ENCODE data around the gene C1QTNF1. TPM values are rescaled to one million over a fixed set of nuclear protein-coding genes. Genes with fewer than 3 reads are reported as not detected.

The C1QTNF1 gene
- total RNA-seq, 1 experiment from 2014 or later: 5.1 TPM

DNA sequence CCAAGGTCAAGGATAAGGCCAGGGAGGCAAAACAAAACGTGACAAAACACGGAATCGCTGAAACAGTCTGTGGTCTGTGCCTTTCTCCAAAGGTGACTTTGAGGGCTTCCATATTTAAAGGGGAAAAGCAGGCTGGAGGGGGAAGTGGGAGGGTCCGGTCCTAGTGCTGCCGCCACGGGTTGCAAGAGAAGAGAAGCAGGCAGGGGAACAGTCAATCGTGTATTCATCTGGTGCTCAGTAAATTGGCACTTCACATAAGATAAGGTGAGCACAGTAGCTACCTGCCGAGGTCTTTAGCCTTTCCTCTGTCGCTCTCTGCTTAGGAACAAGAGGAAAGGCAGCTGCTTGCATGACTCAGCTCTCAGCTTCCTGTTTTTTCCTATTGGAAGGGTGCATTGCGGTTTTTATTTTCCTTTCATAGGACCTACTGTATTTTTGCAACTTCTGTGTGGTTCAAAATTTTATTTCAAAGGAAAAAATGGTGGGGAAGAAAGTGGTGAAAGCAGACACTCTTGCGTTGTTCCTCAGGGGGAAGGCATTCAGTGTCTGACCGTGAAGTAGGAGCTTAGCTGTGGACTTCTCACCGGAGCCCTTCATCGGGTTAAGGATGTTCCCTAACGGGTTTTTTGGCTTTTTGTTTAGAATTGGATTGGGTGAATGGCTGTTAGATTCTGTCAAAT, 37.2 kb upstream of the C1QTNF1 start:
- Histone ChIP-seq H3K4me1 (replicated peaks) (peaks cover 20% of the 10 kb centered on the region), H3K4me3 (peak overlapping the region; percentile 17)
- peak in 1 of 2 experiments; percentile 83 for DNase-seq (ENCODE audit: low read depth in 1 of 2, low spot score in 2 of 2)

DNA sequence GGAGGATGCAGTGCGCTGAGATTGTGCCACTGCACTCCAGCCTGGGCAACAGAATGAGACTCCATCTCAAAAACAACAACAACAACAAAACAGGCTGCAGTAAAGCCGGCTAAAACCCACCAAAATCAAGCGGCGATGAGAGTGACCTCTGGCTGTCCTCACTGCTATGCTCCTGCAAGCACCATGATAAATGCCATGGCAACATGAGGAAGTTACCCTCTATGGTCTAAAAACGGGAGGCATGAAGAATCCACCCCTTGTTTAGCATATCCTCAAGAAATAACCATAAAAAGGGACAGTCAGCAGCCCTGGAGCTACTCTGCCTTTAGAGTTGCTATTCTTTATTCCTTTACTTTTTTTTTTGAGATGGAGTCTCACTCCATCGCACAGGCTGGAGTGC, 35.8 kb upstream of the C1QTNF1 start:
- Histone ChIP-seq H3K27ac (no peak overlapping the region), H3K36me3 (peaks cover 33% of the 10 kb centered on the region), H3K4me3 (no peak overlapping the region), H3K4me1 (replicated peaks) (peaks cover 20% of the 10 kb centered on the region), H3K9me3 (replicated peaks) (no peaks in the 10 kb centered on the region), H3K27me3 (replicated peaks) (no peaks in the 10 kb centered on the region)
- no peak for DNase-seq (ENCODE audit: low read depth in 1 of 2, low spot score in 2 of 2)

More for the DNA sequence above, 37.2 kb upstream of the C1QTNF1 start:
- Histone ChIP-seq H3K36me3 (peaks cover 19% of the 10 kb centered on the region), H3K27me3 (replicated peaks) (no peaks in the 10 kb centered on the region), H3K27ac (peak overlapping the region; percentile 30), H3K9me3 (replicated peaks) (no peaks in the 10 kb centered on the region)

DNA sequence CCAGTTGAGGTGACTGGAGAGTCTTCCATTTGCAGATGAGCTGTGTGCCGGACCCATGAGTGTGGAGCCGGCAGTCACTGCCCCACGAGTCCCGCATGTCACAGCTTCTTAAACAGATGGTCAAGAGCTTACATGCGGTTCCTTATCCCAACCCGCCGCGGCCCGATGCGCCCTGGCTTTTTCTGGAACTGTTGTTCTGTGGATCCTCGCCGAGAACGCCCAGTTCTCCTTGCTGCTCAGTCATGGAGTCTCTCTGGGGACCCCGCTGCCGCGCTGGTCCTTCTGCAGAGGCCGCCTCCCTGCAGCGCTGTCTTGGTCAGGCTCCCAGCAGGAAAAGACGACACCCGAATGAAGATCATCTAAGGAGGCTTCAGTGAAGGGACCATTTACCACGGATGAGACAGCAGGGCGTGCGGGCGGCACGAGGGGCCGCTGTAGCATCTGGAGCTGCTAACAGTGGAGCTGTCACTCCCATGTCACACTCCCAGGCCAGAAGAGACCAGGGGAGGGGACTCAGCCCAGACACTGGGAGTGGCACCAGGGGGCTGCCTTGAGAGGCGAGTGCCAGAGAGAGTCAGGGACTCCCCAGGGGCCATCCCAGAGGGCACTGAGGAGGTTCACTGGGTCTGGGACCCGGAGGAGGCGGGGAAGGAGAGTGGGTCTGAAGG, 33.5 kb upstream of the C1QTNF1 start:
- no peaks in the 10 kb centered on the region for H3K9me3 ChIP-seq (replicated peaks)
- DNase-seq (ENCODE audit: low read depth in 1 of 2, low spot score in 2 of 2): no peak

DNA sequence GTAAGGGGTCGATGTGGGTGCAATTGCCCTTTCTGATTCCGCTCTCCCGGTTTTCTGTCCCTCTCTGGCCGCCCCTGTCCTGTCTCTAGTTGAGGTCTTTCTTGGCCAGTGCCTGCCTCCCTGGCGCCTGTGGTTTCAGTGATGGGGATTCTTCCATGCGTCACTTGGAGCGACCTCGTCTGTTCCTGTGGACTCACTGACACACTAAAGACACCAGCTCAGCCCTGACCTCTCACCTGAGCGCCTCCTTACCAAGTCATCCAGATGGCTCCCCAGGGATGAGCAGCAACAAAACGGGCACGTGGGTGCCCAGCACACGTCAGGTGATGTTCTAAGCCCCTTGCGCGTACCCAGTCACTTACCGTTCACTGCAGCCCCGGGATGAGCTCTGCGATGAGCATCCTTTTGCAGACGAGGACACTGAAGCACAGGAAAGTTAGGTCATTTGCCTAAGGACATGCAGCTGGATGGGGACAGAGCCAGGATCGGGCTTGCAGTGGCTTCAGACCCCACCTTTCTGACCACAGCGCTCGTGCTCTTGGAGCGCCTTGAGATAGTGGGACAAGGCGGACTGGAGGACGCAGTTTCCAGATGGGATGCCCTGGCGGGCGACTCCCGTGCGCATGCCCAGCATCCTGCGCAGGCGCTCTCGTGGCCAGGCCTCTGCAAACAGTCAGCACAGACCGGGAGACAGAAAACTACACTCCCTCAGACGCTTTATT, 32.8 kb upstream of the C1QTNF1 start:
- no peak overlapping the region for H3K4me3 ChIP-seq
- no peaks in the 10 kb centered on the region for H3K27me3 ChIP-seq (replicated peaks)
- H3K27ac ChIP-seq: no peak overlapping the region
- no peak for DNase-seq (ENCODE audit: low read depth in 1 of 2, low spot score in 2 of 2)
- peaks cover 14% of the 10 kb centered on the region for H3K4me1 ChIP-seq (replicated peaks)
- peaks cover 63% of the 10 kb centered on the region for H3K36me3 ChIP-seq
- no peaks in the 10 kb centered on the region for H3K9me3 ChIP-seq (replicated peaks)

More for the DNA sequence above, 33.5 kb upstream of the C1QTNF1 start:
- peaks cover 56% of the 10 kb centered on the region for H3K36me3 ChIP-seq
- no peaks in the 10 kb centered on the region for H3K27me3 ChIP-seq (replicated peaks)
- H3K4me1 ChIP-seq (replicated peaks): peaks cover 20% of the 10 kb centered on the region
- no peak overlapping the region for H3K27ac ChIP-seq
- H3K4me3 ChIP-seq: no peak overlapping the region

DNA sequence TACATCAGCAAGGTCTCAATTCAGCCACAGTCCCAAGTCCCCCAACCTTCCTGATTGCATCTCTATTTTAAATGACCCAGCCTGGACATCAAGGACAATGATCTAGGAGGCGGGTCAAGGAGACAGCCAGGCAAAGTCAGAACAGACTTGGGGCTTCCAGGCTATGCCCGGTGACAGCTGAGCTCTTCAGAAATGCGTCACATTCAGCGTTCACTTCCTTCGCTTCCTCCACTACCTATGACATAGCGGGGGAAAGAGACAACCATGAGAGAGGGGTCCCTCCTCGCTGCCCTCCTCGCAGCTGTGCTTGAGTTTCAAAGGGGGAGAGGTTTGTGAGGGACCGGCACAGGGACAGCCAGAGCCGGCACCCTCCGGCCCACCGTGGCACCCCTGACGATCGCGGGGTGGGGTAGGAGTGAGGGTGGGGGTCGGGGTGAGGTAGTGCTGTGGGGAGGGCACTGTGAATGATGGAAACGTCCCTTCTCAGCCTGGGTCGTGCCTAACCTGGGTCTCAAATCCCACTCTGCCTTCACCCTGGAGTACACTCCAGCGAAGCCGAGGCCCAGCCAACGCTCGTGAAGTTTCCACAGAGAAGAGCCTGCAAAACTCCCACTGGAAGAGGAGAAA, 31.9 kb upstream of the C1QTNF1 start:
- peaks cover 72% of the 10 kb centered on the region for H3K36me3 ChIP-seq
- H3K4me3 ChIP-seq: no peak overlapping the region
- no peak overlapping the region for H3K27ac ChIP-seq
- DNase-seq (ENCODE audit: low read depth in 1 of 2, low spot score in 2 of 2): no peak
- H3K27me3 ChIP-seq (replicated peaks): no peaks in the 10 kb centered on the region
- peaks cover 5% of the 10 kb centered on the region for H3K4me1 ChIP-seq (replicated peaks)
- no peaks in the 10 kb centered on the region for H3K9me3 ChIP-seq (replicated peaks)

DNA sequence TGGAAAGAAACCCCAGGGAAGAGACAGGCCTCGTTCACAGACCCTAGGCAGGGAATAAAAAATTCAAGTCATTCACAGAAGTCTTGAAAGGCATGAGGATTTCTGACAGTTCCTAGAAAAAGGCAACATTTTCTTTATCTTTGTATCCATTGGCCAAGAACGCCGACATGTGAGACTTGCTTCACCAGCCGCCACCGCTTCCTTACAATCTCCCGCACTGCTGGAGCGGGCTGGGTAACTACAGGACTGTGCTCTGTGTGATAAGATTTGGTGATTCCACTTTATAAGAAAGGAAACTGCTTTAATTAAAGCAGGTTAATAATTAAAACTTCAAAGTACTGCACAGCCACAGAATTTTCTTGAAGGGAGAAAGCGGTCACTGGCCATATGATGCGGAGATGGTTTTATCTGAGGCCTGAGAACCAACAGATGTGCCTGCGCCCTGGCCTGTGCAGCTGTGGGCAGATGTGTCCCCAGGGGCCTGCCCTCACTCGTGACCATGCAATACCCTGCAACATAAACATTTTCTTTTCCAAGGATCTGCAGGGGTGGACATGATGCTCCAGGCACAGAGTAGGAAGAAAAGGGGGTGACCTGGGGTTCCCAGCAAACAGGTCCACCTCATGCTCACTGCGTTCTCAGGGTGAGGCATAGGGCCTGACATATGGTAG, 31.3 kb upstream of the C1QTNF1 start:
- H3K27ac ChIP-seq: no peak overlapping the region
- H3K36me3 ChIP-seq: peaks cover 77% of the 10 kb centered on the region
- no peak for DNase-seq (ENCODE audit: low read depth in 1 of 2, low spot score in 2 of 2)
- H3K4me1 ChIP-seq (replicated peaks): no peaks in the 10 kb centered on the region; the same call in 1 of the 2 replicates
- H3K9me3 ChIP-seq (replicated peaks): no peaks in the 10 kb centered on the region
- no peak overlapping the region for H3K4me3 ChIP-seq
- H3K27me3 ChIP-seq (replicated peaks): no peaks in the 10 kb centered on the region

DNA sequence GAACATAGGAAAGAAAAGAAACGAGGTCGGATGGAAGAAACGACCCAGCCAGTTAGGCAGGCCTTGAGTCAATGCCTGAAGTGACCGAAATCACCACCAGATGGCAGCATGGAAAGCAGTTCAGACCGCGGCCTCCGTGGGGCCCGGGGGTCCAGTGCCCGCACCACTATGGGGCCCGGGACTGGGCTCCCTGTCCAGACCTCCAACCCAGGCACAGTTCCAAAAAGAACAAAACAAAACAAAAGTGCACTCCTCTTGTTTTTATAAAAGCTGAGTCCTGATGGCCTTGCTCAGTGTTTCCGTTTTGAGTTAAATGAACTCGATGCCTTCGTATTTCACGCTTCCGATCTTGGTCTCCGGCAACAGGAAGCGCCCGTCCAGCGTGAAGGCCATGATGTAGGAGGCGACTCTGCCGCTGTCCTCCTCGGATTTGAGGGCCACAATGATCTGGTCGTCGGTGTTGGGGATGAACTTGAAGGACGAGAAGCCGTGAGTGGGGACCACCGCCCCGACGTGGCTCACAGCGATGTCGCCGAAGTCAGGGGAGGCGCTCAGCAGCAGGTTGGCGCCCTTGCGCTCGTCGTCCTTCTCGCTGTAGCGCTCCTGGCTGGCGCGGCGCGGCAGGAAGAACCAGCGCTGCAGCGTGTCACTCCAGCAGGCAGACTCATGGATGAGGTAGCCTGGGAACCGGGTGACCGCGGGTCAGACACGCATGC, 30.6 kb upstream of the C1QTNF1 start:
- peak; percentile 49 to 78 for DNase-seq (ENCODE audit: low read depth in 1 of 2, low spot score in 2 of 2)
- no peak overlapping the region for H3K4me3 ChIP-seq
- no peaks in the 10 kb centered on the region for H3K9me3 ChIP-seq (replicated peaks)
- H3K36me3 ChIP-seq: peaks cover 84% of the 10 kb centered on the region
- no peak overlapping the region for H3K27ac ChIP-seq
- H3K27me3 ChIP-seq (replicated peaks): no peaks in the 10 kb centered on the region
- H3K4me1 ChIP-seq (replicated peaks): no peaks in the 10 kb centered on the region

DNA sequence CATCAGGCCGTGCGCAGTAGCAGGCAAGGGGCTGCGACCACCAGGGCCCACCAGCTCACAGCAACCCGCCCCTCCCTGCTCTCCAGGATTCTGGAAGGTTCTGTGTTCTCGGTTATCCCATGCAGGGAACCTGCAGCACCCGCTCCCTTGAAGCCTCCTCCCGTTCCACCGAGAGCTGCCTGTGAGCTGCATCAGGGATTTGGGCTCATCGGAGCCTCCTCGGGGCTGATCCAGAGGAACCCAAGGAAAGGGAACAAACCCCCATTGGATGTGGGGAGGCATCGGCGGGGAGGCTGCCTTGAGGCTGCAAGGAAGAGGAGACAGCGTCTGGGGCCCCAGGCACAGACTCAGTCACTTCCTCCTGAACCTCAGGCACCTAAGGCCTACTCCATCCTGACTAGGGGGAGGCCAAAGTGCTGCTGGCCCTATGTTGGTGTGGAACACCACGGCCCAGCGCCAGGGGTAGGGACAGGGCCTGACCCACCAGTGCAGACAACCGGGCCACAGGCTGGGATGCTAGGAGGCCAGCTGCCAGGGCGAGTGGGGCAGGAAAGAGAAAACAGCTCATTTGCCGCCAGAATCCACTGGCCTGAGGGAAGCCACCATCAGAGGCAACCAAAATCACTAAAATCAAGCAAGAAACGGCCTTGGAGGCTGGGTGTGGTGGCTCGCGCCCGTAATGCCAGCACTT, 29.8 kb upstream of the C1QTNF1 start:
- Histone ChIP-seq H3K4me3 (no peak overlapping the region), H3K9me3 (replicated peaks) (no peaks in the 10 kb centered on the region), H3K4me1 (replicated peaks) (no peaks in the 10 kb centered on the region), H3K36me3 (peaks cover 91% of the 10 kb centered on the region), H3K27me3 (replicated peaks) (no peaks in the 10 kb centered on the region), H3K27ac (no peak overlapping the region)
- DNase-seq (ENCODE audit: low read depth in 1 of 2, low spot score in 2 of 2): peak in 1 of 2 experiments; percentile 44

DNA sequence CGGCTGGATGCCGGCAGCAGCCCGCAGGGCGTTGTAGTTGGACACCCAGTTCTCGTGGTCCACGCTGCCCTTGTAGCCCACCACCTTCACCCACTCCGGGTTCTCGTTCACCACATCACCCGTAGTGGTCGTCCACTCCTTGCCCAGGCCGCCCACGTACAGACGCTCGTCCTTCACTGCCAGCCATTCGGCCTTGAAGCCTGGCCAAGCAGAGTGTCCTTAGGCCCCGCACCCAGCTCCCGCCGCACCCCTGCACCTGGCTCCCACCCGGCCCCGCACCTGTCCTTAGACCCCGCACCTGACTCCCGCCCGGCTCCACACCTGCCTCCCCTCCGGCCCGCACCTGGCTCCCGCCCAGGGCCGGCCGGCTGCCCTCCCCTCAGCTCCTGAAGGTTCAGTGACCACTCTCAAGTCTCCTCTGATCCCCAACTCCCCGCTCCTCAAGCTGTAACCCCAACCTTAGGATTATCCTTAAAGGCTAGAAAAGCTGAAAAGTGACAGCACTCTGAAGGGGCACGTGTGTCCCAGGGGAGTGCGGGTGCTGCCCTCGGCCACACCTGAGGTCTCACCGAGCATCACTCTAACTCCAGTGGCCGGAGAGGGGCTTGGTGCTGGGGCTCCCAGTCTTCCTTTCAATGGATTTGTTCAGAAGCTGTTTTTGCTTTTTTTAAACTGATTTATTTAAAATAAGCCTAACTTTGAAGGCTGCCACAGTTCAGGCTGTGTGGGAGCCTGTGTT, 28.8 kb upstream of the C1QTNF1 start:
- no peaks in the 10 kb centered on the region for H3K9me3 ChIP-seq (replicated peaks)
- H3K27ac ChIP-seq: no peak overlapping the region
- H3K27me3 ChIP-seq (replicated peaks): no peaks in the 10 kb centered on the region
- peaks cover 99% of the 10 kb centered on the region for H3K36me3 ChIP-seq
- no peaks in the 10 kb centered on the region for H3K4me1 ChIP-seq (replicated peaks)
- DNase-seq (ENCODE audit: low read depth in 1 of 2, low spot score in 2 of 2): peak in 1 of 2 experiments; percentile 49
- no peak overlapping the region for H3K4me3 ChIP-seq

DNA sequence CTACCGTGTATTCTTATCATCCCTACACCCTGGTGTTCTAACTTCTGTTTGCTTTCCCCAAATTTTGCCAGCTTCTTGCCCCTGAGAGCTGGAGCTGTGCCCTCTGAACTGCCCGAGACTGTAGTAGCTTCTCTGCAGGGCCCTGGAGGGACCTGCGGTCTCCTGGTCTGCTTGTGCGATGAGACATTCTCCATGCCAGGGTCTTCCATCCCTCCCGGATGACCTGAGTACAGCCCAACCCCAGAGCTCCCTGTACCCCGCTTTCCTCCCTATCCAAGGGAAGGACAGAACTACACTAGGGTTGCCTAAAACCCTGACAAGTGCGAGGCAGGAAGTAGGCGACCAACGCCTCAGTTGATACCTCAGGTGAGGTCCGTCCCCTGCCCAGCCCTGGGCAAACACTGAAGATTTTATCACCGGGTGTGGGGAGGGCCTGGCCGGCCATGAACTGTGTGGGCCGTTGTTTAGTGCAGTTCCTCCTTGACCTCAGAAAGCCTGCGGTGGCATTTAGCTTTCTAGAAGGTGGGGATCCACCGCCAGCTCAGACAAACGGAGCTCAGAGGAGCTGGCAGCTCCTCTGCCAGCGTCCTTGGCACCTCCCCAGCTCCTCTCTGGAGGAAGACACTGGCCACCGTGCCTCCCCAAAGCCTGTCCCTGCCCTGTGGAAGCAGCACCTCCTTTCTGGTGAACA, 28.1 kb upstream of the C1QTNF1 start:
- no peak overlapping the region for H3K4me3 ChIP-seq
- no peaks in the 10 kb centered on the region for H3K4me1 ChIP-seq (replicated peaks)
- no peak overlapping the region for H3K27ac ChIP-seq
- peak in 1 of 2 experiments; percentile 36 for DNase-seq (ENCODE audit: low read depth in 1 of 2, low spot score in 2 of 2)
- no peaks in the 10 kb centered on the region for H3K27me3 ChIP-seq (replicated peaks)
- no peaks in the 10 kb centered on the region for H3K9me3 ChIP-seq (replicated peaks)
- H3K36me3 ChIP-seq: peaks cover 99% of the 10 kb centered on the region

DNA sequence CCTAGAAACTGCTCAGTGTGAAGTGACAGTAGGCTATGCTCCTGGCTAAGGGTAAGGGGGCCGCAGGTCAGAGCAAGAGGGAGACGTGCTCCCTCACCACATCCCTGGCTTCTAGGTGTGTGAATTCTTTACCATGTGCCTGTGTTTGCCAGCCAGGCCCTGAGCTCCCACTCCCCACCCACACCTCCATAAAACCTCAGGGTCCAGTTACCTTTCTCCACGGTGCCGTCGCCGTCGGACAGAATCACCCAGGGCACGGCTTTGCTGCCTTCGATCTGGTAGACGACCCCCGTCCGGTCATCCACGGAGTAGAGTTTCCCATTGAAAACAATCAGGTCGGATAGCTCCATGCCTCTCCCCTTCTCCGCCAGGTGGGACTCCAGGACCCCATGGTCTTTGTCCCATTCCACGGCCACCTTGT, 27.2 kb upstream of the C1QTNF1 start:
- Histone ChIP-seq H3K27ac (no peak overlapping the region), H3K4me3 (no peak overlapping the region), H3K4me1 (replicated peaks) (no peaks in the 10 kb centered on the region), H3K36me3 (peaks cover 96% of the 10 kb centered on the region), H3K9me3 (replicated peaks) (no peaks in the 10 kb centered on the region), H3K27me3 (replicated peaks) (no peaks in the 10 kb centered on the region)
- DNase-seq (ENCODE audit: low read depth in 1 of 2, low spot score in 2 of 2): peak in 1 of 2 experiments; percentile 53
